GM21381 (cell line): ENCODE measurements around the gene TMEM43.

Source experiments
- ATAC-seq: cut with Tn5 transposase; IDR thresholded peaks from one replicate; pipeline ENCODE4 v1.9.1; 2021; ENCODE audit warnings: mild to moderate bottlenecking, moderate library complexity; ENCODE audit not compliant: unreplicated experiment

TMEM43 gene

DNA sequence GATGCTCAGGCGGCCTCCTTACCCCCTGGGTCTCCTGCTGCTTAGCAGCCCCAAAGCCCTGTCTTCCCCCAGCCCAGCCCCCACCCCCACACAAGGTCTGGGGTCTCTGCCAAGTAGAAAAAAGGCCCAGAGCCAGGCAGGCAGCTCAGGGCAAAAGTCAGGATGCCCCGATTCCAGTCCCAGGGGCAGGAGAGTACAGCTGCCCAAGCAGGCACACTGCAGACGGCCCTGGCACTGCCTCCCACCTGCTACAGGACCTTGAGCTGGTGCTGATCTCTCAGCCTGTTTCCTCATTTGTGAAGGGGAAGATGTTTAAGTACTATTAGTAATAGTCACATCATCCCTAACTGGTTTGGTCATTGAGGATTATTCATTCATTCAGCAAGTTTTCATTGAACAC lies 12.6 kb downstream of the TMEM43 start:
- ATAC-seq: no peak

DNA sequence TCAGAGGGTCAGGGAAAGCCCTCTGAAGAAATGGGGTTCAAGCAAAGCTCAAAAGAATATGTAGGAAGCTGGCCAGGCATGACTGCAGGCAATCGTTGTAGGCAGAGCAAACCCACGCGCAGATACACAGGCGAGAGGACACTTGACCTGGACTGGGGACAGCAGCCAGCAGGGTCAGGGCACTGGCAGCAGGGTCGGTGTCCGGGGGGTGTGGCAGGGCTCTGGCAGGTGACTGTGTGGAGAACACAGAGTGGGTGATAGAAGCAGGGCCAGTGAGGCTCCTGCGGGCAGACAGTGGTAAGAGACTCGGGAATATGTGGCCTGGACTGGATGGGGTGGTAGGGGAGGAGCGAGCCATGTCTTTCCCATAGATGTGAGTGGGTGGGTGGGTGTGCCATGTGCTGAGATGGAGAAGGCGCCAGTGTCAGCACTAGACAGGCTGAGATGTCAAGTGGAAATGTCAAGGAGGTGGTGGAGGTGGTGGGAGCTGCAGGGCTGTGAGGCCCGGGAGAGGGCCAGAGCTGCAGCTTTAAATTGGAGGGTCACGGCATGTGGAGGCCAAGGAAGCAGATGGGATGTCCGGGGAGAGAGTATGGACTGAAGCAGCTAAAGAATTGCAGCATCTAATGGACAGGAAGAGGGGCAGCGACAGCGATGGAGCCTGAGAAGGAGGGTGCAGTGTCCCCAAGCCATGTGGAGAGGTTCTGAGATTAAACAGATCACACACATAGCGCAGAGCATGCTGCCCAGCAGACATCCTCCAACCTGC lies 13.4 kb downstream of the TMEM43 start:
- no peak for ATAC-seq

DNA sequence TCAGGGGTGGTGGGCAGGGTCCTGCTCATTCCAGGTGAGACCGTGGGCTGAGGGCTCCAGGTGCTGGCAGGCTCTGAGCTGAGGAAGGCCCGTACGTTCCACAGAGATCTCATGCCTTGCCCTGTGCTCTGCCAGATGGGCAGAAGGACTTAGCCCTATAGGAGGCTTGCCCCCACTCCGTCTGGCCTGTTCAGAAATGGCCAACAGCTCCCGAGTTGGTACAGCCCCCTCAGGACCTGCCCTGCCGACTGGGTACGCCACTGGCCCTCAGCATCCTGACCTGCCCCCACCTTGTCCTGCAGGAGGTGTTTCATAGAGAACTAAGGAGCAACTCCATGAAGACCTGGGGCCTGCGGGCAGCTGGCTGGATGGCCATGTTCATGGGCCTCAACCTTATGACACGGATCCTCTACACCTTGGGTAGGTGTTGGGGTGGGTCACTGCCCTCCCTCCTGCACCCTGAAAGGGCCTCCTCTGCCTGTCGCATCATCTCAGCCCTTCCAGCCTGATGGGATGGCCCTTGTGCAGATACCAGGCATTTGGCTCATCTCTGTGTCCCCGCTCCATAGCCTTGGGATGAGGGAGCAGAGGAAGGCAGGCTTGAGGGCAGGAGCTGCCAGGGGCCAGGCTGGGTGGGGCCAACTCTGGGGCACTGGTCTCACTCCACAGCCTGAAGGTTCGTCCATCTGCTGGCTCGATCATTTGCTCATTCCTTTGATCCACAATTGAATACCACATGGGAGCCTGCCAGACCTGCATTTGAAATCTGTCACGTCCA lies 14.2 kb downstream of the TMEM43 start:
- ATAC-seq: no peak

DNA sequence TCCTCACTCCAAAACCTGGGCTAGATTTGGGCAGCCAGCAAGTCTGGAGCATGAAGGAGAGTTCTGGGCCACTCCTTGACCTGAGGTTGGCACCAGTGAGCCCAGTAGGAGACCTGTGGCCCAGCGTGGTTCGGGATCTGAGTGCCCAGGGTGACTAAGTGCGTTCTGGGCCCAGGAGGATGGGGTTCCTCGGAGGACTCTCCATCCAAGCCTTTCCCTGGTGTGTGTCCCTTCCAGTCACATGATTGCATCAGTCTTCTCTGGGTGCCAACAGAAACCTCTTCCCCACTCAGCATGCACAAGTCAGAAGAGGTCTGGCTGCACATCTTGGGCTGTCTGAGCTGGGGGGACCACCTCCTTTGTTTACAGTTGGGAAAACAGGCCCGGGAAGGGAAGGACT lies 14.9 kb downstream of the TMEM43 start:
- ATAC-seq: no peak

DNA sequence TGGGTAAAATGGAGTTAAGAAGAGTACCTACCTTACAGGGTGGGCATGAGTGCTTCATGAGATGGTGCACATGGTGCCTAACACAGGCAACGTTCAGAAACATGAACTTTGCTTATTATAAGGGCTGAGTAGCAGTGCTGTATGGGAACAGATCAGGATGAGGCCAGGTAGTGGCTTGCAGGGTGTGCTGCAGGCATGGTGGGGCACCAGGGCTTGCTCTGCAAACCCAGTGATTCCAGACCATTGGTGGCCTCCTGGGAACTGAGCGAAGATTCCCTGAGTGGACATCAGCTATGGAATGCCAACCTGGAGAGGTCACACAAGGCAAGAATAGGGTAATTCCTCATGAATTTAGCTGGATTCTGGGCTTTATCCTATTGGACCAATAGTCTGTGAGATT lies 15.8 kb downstream of the TMEM43 start:
- no peak for ATAC-seq

DNA sequence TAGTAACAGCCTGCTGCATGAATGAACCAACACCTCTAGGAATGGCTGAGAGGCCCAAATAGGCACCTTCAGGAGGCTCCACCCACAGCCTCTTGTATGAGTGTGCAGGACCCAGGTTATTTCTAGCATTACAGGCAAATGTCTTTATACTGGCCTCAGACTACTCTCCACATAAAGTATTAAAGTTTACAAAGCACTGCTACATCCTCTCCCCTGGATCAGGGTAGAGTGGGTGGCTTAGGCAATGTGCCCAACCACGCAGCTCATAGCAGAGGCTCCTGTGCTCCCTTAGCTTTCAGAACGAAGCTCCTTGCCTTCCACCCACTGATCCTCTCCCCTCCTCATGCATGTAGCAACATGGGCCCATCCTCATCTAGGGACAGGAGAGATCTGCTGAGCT lies 16.3 kb downstream of the TMEM43 start:
- no peak for ATAC-seq

DNA sequence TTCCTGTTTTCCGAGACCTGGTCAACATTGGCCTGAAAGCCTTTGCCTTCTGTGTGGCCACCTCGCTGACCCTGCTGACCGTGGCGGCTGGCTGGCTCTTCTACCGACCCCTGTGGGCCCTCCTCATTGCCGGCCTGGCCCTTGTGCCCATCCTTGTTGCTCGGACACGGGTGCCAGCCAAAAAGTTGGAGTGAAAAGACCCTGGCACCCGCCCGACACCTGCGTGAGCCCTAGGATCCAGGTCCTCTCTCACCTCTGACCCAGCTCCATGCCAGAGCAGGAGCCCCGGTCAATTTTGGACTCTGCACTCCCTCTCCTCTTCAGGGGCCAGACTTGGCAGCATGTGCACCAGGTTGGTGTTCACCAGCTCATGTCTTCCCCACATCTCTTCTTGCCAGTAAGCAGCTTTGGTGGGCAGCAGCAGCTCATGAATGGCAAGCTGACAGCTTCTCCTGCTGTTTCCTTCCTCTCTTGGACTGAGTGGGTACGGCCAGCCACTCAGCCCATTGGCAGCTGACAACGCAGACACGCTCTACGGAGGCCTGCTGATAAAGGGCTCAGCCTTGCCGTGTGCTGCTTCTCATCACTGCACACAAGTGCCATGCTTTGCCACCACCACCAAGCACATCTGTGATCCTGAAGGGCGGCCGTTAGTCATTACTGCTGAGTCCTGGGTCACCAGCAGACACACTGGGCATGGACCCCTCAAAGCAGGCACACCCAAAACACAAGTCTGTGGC lies 16.9 kb downstream of the TMEM43 start:
- ATAC-seq: no peak

DNA sequence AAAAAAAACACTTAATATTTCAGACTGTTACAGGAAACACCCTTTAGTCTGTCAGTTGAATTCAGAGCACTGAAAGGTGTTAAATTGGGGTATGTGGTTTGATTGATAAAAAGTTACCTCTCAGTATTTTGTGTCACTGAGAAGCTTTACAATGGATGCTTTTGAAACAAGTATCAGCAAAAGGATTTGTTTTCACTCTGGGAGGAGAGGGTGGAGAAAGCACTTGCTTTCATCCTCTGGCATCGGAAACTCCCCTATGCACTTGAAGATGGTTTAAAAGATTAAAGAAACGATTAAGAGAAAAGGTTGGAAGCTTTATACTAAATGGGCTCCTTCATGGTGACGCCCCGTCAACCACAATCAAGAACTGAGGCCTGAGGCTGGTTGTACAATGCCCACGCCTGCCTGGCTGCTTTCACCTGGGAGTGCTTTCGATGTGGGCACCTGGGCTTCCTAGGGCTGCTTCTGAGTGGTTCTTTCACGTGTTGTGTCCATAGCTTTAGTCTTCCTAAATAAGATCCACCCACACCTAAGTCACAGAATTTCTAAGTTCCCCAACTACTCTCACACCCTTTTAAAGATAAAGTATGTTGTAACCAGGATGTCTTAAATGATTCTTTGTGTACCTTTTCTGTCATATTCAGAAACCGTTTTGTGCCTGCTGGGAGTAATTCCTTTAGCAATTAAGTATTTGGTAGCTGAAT lies 17.9 kb downstream of the TMEM43 start:
- no peak for ATAC-seq

DNA sequence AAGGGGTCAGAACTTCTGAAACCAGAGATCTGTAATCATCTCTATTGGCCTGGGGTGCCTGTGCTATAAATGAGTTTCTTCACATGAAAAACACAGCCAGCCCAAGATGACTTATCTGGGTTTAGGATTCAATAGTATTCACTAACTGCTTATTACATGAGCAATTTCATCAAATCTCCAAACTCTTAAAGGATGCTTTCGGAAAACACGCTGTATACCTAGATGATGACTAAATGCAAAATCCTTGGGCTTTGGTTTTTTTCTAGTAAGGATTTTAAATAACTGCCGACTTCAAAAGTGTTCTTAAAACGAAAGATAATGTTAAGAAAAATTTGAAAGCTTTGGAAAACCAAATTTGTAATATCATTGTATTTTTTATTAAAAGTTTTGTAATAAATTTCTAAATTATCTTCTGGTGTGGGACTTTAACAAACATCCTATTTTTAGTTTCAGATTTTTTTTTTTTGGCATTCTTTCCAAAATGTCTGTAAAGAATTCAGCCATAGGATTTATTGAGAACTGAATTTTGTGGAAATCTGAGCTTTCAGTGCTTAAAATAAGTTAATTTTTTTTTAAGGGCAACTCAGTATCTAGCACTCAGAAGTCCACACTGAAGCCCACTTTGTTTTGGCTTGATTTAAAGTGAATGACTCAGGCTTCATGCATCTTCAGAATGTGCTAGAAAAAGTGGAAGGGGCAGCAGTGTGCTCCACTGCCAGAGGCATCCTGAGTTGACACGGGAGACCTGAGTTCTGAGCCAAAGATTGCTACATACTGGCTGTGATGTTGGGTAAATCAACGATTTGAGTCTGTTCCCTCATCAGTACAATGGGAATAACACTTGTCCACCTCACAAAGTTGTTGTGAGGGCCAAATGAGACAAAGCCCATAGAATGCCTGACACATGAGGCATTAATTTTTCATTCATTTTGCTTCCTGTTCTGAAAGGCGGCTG lies 18.7 kb downstream of the TMEM43 start:
- ATAC-seq: no peak

DNA sequence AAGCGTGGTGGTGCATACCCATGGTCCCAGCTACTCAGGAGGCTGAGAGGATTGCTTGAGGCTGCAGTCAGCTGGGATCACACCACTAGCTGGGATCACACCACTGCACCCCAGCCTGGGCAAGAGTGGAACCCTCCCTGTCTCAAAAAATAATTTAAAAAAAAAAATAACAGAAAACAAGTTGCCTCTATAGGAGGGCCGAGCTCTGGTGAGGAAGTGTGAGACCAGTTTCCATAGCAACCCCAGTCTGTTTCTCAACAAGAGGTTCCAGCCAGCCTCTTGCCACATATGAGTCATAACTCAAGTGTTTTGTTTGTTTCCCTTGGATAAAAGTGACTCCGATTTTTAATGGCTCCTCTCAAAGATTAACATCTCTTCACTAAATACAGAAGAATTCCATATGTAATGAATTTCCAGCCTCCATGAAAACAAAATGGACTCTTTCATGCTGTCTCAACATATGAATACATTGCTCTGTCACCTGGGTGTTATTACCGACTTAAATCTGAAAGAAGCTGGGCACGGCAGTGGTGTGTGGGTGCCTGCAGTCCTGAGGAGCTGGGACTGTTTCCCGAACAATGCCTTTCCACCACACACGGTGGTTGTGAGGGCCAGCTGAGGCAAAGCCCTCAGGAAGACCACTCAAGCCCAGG lies 19.7 kb downstream of the TMEM43 start:
- peak; percentile 91 for ATAC-seq

DNA sequence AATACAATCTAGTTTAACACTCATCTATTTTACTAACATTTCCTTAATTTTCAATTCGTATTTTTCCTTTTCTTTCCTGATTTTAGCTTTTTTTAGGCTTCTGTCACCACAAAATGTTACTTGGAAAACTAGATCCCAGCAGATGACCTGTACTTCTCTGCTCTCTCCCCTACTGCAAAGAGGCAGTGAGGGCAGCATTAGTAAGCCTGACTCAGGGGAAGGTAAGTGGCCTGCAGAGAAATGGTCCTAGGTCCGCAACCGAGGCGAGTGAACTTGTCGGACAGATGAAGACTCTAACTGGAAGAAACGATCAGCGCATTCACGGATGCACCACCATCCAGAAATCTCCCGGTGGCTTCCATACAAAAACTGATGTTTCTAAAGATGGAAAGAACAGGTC lies 20.4 kb downstream of the TMEM43 start:
- ATAC-seq: no peak

DNA sequence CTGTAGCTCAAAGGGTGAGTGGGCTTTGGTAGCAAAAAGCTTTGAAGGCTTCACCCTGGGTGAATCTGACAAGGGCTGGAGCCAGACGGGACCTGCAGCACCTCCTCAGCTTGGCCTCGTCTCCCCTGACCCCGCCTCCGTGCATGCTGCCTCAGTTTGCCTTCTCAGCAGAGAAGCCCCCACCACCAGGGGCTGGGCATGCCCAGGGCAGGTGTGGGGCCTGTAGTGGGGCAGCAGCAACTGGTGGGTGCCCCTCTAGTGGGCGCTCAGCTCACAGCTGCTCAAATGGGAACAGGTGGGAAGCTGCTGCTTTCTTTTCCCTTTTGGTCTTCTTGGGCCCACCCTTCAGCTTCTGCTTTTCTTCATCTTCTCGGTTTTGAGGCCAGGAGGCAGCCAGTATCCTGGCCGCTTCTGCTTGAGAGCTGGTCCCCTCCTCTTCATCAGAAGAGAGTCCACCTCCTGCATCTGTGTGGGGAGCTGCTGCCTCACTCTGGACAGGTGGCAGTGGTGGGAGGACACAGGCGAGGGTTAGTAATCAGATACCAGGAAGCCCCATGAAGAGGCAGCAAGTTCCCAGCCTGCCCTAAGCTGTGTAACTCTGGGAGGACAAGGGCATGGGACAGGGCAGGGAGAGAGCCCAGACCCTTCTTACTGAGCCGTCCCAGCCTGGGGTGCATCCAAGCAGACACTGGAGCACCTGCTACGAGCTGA lies 21.0 kb downstream of the TMEM43 start:
- no peak for ATAC-seq

DNA sequence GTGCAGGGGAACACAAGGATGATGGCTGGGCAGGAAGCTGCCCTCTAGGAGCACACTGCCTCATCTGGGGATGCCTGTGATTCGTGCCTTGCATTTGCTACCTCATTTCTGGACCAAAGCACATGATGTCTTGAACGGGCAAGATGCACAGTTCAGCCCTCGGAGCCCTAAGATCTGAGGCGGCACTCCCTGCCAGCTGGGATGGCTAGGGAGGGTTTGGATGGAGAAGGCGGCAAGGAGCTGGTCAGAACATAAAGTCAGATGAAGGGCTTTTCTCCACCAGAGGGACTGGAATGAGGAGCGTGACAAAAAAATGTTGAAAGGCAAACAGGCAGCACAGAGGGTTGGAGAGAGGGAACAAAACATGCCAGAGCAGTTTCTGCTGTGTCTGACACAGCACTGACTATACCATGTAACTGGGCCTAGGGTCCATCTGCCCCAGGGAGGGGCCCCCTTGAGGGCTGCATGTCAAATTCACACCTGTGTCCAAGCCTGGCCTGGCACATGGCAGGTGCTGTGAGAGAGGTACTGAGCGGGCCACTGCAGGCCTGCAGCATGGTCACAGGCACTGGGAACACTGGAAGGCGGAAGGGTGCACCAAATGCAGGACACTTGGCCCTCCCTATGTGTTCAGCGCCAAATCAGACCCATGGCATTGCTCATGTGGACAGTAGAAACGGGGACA lies 21.7 kb downstream of the TMEM43 start:
- ATAC-seq: no peak

DNA sequence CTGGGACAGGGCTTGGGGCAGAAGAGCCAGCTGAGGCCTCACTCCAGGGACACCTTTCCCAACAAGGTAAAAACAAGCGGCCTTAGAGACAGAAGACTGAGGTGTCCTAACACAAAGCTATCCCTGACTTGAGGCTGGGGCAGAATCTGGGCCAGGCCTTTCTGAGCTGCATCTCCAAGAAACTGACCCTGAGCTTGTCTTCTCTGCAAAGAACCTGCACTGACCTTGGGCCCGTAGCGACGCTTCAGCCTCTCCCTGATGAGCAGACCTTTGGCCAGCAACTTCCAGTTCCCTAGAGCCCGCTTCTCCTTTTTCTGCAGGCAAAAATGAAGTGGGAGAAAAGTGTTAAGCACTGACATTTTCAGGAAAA lies 22.2 kb downstream of the TMEM43 start:
- ATAC-seq: no peak

DNA sequence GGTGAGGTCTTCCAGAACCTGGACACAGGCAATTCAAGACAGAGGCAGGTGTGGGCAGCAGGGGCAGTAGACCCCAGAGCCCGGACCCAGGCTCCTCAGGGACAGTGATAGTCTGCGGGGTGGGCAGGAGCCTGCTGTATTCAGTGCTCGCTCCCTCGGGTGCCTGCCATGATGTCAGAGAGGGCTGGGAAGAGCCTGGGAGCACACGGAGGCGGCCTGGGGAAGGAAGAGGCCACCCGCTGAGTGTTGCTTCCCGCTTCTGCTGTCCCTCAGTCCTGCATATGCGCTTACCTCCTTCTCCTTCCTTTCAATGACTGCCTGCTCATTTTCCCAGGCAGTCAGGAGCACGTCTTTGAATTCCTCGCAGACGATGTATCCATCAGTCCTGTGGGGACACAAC lies 22.8 kb downstream of the TMEM43 start:
- ATAC-seq: no peak

DNA sequence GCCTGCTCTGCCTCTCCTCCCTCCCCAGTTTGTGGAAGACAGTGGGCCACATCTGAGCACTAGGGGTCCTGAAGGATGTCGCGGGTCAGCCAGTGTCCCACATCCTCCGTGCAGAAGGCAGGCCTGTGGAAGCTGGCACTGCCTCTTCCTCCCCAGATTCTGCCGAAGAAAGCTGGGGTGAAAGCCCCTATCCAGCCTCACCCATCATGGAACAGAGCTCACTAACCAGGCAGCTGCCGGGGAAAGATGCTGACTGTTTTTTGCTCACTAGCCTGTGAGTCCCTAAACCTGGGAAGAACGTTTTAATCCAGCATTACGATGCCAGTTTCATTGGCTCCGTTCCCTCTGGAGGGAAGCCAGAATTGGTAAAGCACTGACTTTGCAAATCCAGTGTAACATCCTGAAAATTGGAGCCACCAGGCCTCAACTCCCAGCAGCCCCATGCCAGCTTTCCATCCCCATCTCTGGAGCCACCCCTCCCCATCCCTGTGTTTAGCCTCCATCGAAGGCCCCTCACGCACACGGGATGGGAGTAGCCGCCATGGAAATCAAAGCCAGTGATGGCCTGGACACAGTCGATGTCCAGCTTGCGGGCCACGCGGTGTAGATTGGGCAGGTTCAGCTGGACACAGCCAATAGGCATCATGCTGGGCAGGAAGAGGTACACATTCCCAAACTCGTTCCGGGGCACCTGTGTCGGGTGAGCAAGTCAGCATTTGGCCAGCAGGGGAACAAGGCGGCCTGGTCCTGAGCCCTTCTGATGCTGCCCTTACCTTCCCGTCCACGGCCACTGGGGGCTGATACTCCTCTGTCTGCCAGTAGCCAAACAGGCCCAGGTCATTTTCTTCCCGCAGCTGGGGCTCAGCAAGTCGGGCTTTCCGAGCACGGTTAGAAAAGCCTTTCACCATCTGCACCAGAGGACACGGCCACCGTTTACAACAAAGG lies 23.5 kb downstream of the TMEM43 start:
- no peak for ATAC-seq

DNA sequence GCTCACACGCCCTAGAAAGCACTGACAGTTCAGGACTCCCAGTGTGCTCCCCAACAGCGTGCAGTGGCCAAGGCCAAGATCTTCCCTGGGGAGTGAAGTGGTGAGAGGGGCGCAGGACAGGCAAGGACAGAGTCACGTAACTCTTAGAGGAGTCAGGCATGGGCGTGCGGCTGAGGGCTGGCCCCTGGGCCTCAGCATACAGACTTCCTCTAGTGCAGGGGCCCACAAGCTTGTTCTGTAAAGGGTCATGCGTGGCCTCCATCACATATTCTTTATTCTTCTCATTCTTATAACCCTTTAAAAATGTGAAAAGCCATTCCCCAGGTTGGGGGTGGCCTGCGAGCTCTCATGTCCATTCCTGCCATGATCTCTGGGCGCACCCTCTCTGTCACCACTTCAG lies 25.2 kb downstream of the TMEM43 start:
- no peak for ATAC-seq
